ENCODE measurements around the gene ARHGAP15.

The ARHGAP15 gene

DNA sequence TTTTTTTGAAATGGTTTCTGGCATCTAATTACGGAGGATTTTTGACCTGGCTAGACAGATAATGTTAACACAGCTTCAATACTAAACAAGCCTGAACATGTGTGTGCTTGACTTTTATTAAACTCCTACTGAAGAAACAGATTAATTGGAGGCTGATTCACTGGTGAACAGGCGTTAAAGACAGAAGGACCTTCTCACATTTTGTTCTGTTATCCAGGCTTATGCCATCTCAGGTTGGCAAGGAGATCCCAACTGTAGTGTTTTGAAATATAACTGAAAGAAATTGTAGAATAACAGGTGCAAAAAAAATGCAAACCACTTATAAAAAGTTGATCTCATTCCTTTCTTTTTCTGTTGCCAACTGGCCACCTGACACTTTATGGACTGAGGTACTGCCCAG lies 269.6 kb downstream of the ARHGAP15 start:
- DNase-seq (ENCODE audit: low read depth), result no peak

DNA sequence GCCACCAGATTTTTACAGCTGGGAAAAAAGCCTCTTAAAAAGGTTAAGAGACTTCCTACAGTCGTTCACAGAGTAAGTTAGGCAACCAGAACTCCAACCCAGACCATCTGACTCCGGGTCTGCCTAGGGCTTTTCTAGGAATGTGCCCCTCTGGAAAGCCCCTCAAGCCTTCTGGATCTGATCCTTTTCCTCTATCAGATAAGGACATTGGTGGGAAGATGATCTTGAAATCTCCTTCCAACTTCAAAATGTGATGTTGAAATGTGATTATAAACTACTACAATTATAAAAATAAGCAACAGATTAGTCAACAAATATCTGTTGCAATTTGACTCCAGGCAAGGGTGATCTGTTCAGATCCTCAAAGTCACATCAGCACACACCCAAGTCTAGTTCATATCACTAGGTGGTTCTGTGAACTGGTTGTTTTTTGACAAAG lies 270.4 kb downstream of the ARHGAP15 start:
- no peak for DNase-seq (ENCODE audit: low read depth)

- no peak for DNase-seq (ENCODE audit: low read depth)
These were observed 272.6 kb downstream of the ARHGAP15 start for GRCh38 chr2:143401861-143402260.

- DNase-seq (ENCODE audit: low read depth), result no peak
These were observed 273.2 kb downstream of the ARHGAP15 start for GRCh38 chr2:143402451-143402850.

- no peak for DNase-seq (ENCODE audit: low read depth)
These were observed 281.1 kb downstream of the ARHGAP15 start for GRCh38 chr2:143410082-143410897.

DNA sequence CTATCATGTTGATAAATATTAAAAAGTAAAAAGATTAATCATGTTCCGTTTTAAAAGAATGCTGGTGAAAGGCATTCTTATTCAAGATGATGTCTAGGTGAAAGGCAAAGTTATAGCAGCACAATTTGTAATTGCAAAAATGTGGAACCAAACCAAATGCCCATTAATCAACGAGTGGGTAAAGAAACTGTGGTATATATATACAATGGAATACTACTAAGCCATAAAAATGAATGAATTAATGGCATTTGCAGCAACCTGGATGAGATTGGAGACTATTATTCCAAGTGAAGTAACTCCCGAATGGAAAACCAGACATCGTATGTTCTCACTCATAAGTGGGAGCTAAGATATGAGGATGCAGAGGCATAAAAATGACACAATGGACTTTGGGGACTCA lies 286.4 kb downstream of the ARHGAP15 start:
- no peak for DNase-seq (ENCODE audit: low read depth)

DNA sequence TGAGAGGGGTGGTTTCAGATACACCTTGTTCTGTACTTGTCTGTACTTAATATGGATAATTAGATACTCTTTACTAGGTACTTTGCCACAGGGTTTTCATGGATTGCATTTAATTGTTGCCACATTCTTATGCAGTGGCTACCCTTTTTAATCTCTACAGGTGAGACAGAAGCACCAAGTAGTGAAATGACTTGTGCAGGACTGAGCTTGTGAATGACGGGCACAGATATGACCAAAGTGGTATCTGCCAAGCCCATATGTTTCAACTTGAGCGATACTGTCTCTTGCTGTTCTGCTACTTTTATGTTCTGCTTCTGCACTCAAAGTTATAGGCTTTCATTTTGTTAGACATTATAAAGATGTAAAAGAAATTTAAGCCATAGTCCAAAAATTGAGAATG lies 288.2 kb downstream of the ARHGAP15 start:
- no peak for DNase-seq (ENCODE audit: low read depth)

DNA sequence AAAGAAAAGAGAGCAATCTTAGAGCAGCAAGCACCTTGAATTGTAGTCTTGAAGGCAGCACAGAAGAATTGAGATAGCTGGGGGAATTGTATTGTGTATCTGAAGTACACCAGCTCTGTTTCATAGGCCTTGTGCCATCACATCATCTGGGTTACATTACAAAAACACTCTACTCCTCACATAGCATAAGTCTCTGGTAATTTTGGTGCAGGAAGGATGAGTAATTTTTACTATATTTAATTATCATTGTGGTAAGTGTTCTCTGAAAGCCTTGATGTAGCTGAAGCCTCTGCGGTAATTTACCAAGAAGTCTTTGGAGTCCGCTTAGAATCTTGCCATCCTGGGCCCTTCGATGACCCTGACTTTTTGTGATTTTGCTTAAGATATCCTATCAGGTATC lies 291.1 kb downstream of the ARHGAP15 start:
- no peak for DNase-seq (ENCODE audit: low read depth)

GRCh38 chr2:143422681-143423080 lies 293.5 kb downstream of the ARHGAP15 start:
- no peak for DNase-seq (ENCODE audit: low read depth)

- DNase-seq (ENCODE audit: low read depth), result no peak
These were observed 296.7 kb downstream of the ARHGAP15 start for GRCh38 chr2:143425896-143426295.

DNA sequence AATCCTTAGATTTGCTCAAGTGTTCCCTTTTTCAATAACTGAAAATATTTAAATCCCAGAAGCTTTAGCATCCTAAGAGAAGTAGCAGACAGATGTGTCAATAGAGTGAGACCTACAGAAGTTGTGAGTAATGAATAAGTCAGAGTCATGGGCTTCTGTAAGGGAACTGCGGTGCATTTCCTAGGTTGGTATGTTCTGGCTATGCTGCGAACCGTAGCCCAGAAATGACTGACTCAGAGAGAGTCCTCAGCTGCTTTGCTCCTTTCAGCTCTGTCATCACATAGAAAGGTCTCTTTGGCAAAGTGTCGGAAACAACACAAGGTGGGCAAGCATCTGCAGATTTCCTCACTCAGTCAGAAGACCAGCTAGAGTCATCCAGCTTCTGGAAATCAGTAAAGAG lies 297.1 kb downstream of the ARHGAP15 start:
- no peak for DNase-seq (ENCODE audit: low read depth)

GRCh38 chr2:143428700-143429099 lies 299.5 kb downstream of the ARHGAP15 start:
- DNase-seq (ENCODE audit: low read depth), result peak; percentile 13

GRCh38 chr2:143429932-143430679 lies 300.9 kb downstream of the ARHGAP15 start:
- no peak for DNase-seq (ENCODE audit: low read depth)

GRCh38 chr2:143431316-143431715 lies 302.1 kb downstream of the ARHGAP15 start:
- DNase-seq (ENCODE audit: low read depth), result no peak

DNA sequence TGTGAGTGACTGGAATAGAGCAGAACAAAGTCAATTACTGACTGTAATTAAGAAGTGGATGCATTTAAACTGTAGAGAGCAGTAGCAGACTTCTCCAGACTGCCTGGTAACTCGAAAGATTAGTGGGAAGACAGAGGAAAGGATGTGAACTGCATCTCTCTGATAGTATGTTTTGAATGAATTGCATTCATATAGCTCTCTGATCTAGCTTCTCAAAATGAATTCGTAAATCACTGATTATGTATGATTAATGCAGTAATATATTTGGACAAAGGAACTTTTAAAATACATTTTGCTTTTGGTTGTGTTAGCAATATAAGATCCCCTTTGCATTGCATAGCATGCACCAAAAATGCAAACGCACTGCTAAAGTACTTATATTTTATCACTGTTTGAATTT lies 304.0 kb downstream of the ARHGAP15 start:
- DNase-seq (ENCODE audit: low read depth), result no peak

DNA sequence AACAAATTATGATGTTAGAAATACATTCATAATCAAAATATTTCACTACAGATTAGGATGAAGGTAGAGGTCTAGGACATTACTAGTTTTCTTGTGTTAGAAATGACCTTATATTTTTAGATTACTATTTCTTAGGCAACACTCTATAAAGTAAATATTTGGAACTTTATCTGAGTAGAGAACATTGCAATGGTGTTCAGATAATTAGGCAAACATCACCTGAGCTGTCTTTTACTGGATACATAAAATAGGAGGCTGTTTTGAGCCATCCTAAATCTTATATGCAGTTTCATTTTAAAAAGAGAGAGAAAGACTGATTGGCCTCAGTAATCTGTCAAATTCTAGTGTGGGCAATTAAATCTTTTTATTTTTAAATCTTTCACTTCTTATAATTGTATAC lies 304.6 kb downstream of the ARHGAP15 start:
- no peak for DNase-seq (ENCODE audit: low read depth)

DNA sequence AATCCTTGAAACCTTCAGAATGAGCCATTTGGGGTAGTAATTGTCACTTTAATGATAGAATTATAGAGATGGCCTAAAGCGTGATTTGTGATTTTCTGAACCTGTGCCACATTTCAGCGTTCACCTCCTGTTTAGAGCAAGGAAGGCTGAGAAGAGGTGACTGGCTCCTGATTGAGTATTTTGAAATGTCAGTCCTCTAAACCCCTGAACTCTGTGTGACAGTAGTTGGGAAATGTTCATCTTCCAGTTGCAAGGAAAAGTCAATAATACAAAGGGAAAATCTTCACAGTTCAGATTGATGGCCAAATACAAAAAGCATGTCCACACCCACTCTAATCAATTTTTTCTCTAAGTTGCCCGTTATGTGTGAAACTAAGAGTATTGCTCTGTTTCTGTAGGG lies 305.2 kb downstream of the ARHGAP15 start:
- no peak for DNase-seq (ENCODE audit: low read depth)

DNA sequence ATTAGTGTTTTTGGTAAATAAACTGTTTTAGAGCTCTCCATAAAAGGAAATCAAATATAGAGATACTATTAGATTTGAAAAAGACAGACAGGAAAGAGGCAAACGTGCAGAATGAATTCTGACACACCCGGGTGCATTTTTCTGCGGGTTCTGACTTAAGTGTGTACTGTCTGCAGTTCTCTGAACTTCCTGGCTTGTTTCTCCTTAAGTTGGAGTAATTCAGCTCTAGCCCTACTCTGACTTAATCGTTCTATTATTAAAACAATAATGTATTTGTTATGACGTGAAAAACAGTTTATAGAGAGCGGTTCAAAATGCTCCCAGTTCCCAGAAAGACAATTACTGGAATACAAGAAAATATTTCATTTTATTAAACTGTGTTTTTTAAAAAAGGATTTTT lies 305.9 kb downstream of the ARHGAP15 start:
- DNase-seq (ENCODE audit: low read depth), result no peak

DNA sequence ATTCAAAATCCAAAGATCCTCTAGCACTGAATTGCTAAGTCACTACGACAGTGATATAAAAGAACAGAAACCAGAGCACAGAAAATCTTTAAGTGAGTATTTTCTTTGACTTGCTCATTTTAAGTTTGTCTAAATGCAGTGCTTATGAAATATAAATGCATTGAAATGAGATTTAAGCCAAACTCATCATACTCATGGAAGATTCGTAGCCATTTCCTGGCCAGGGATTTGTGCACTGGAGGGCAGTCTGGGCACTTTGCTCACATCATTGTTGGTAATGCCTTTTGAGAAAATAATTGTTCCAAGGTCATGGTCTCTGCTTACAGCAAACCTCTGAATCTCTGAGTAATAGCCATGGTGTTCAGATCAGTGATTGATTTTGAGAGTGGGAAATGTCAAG lies 307.7 kb downstream of the ARHGAP15 start:
- no peak for DNase-seq (ENCODE audit: low read depth)

DNA sequence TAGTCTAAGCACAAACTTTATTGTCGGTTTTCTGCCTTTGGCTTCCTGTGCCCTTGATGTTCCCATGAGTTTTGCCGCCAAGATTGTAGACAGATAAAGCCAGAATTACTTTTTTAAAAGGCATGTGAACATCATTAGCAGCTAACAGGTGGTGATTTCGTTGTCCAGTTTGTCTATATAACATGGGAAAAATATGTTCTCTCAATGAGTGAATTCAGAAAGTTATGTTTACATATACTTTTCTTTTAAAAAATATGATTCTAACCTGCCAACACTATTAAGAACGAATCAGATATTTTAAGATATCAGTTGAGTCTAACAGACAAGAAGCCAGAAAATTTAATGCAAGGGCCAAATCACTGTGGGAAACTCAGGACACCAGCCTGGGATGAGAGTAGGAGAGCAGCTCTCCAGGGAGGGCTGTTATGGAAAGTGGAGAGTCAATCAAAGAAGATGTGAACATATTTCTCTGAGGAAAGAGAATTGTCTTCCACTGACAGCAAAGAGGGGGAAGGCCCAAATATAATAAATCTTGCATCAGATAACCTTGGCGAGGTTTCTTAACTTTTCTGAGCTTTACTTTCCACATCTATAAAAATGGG lies 311.3 kb downstream of the ARHGAP15 start:
- no peak for DNase-seq (ENCODE audit: low read depth)

- no peak for DNase-seq (ENCODE audit: low read depth)
These were observed 313.0 kb downstream of the ARHGAP15 start for GRCh38 chr2:143442193-143442592.

- no peak for DNase-seq (ENCODE audit: low read depth)
These were observed 322.5 kb downstream of the ARHGAP15 start for GRCh38 chr2:143451642-143452281.

Measured in stimulated activated CD4-positive, alpha-beta T cell treated with anti-CD3 and anti-CD28 coated beads, Interleukin-2, amount 100 ng/mL, for 4 hours (primary cell).